SK-N-MC (cell line): ENCODE results near the gene ANK3.

Source experiments
- EZH2 ChIP-seq: fragments of 200-600 bp; sonication (generic); IDR thresholded peaks from one replicate; pipeline ENCODE4 v1.6.1; 2017; ENCODE audit warnings: antibody characterized with exemption
- FOXP2 ChIP-seq: optimal IDR thresholded peaks from 2 replicates; pipeline ENCODE3; 2011; ENCODE audit warnings: mild to moderate bottlenecking, moderate library complexity; ENCODE audit not compliant: insufficient read depth; ENCODE audit errors: extremely low read length, control extremely low read depth
- POLR2AphosphoS5 ChIP-seq: IDR thresholded peaks from 2 replicates; pipeline ENCODE4 v1.6.1; 2012; ENCODE audit warnings: mild to moderate bottlenecking, low read depth, low read length, borderline replicate concordance

- TF ChIP-seq EZH2 (no peak), FOXP2 (no peak), POLR2AphosphoS5 (no peak)
These were observed 129.4 kb downstream of the ANK3 start for GRCh38 chr10:60260321-60260720.
